GM23338 (cell line): ENCODE results near the gene CLEC3B. TPM values are rescaled to one million over a fixed set of nuclear protein-coding genes. Genes with fewer than 3 reads are reported as not detected.

ENCODE experiments used
- ATAC-seq: fragments of 200-7000 bp; cut with Tn5 transposase; 3 replicates; pipeline ENCODE4 v1.9.1; 2020
- DNase-seq: peaks from one replicate; pipeline ENCODE4 v3.0.0-alpha.2; 2015; ENCODE audit warnings: low spot score
- H2AFZ ChIP-seq: fragments of 200-600 bp; sonication (generic); 2 replicates; pipeline ENCODE4 v1.8.0; 2016; ENCODE audit warnings: antibody characterized with exemption, mild to moderate bottlenecking, moderate library complexity
- H3F3A ChIP-seq: fragments of 200-600 bp; sonication (generic); replicated peaks from 2 replicates; pipeline ENCODE4 v1.8.0; 2017; ENCODE audit warnings: antibody characterized with exemption, mixed run types, low read depth
- H3K27ac ChIP-seq: fragments of 200-600 bp; sonication (generic); 2 replicates; pipeline ENCODE4 v1.6.1; 2016; ENCODE audit warnings: low read depth
- H3K27me3 ChIP-seq: fragments of 200-600 bp; sonication (generic); 2 replicates; pipeline ENCODE4 v1.8.0; 2016; ENCODE audit warnings: mild to moderate bottlenecking, mixed run types, moderate library complexity; ENCODE audit not compliant: insufficient read depth
- H3K36me3 ChIP-seq: fragments of 200-600 bp; sonication (generic); 2 replicates; pipeline ENCODE4 v1.8.0; 2016; ENCODE audit warnings: mild to moderate bottlenecking; ENCODE audit not compliant: insufficient read depth
- H3K4me1 ChIP-seq: fragments of 200-600 bp; sonication (generic); 2 replicates; pipeline ENCODE4 v1.8.0; 2016; ENCODE audit warnings: mild to moderate bottlenecking, moderate library complexity; ENCODE audit not compliant: insufficient read depth
- H3K4me2 ChIP-seq: fragments of 200-600 bp; sonication (generic); 2 replicates; pipeline ENCODE4 v1.7.1; 2017; ENCODE audit warnings: mixed run types
- H3K4me3 ChIP-seq: fragments of 200-600 bp; sonication (generic); 2 replicates; pipeline ENCODE4 v1.6.1; 2016; ENCODE audit warnings: mixed run types
- H3K79me2 ChIP-seq: fragments of 200-600 bp; sonication (generic); replicated peaks from 2 replicates; pipeline ENCODE4 v1.8.0; 2017; ENCODE audit warnings: mild to moderate bottlenecking; ENCODE audit not compliant: insufficient read depth
- H3K9me2 ChIP-seq: fragments of 200-600 bp; sonication (generic); 2 replicates; pipeline ENCODE4 v1.8.0; 2017; ENCODE audit not compliant: insufficient read depth
- H4K20me1 ChIP-seq: fragments of 200-600 bp; sonication (generic); replicated peaks from 2 replicates; pipeline ENCODE4 v1.8.0; 2017; ENCODE audit warnings: mild to moderate bottlenecking; ENCODE audit not compliant: insufficient read depth
- H3K27ac Mint-ChIP-seq: 2 replicates; pipeline ENCODE4 v1.8.0; 2020; ENCODE audit warnings: inconsistent platforms, mild to moderate bottlenecking, moderate library complexity, mixed read lengths
- H3K27me3 Mint-ChIP-seq: 3 replicates; pipeline ENCODE4 v1.8.0; 2022; ENCODE audit warnings: low read depth, mild to moderate bottlenecking, moderate library complexity, mixed read lengths, inconsistent platforms; ENCODE audit not compliant: insufficient read depth, poor library complexity
- H3K36me3 Mint-ChIP-seq: 3 replicates; pipeline ENCODE4 v1.8.0; 2021; ENCODE audit warnings: low read depth, mild to moderate bottlenecking, inconsistent platforms, moderate library complexity, mixed read lengths
- H3K4me1 Mint-ChIP-seq: 3 replicates; pipeline ENCODE4 v1.8.0; 2020; ENCODE audit warnings: mild to moderate bottlenecking, inconsistent platforms, mixed read lengths
- H3K4me3 Mint-ChIP-seq: 3 replicates; pipeline ENCODE4 v1.8.0; 2021; ENCODE audit warnings: moderate library complexity, mild to moderate bottlenecking, inconsistent platforms, mixed read lengths
- H3K9me3 Mint-ChIP-seq: 3 replicates; pipeline ENCODE4 v1.8.0; 2020; ENCODE audit warnings: moderate library complexity, mild to moderate bottlenecking, inconsistent platforms, mixed read lengths
- CREB1 ChIP-seq: fragments of 250-450 bp; sonication (Bioruptor Pico); IDR thresholded peaks from 2 replicates; pipeline ENCODE4 v1.5.0; 2020; ENCODE audit warnings: low read depth, mild to moderate bottlenecking, moderate library complexity
- ETS1 ChIP-seq: IDR thresholded peaks from 2 replicates; pipeline ENCODE4 v1.6.1; 2016; ENCODE audit warnings: antibody characterized with exemption
- EZH2 ChIP-seq: fragments of 200-600 bp; sonication (generic); IDR thresholded peaks from one replicate; pipeline ENCODE4 v1.8.0; 2017; ENCODE audit warnings: antibody characterized with exemption, mild to moderate bottlenecking, low read depth; ENCODE audit not compliant: unreplicated experiment
- EZH2phosphoT487 ChIP-seq: fragments of 200-600 bp; sonication (generic); IDR thresholded peaks from one replicate; pipeline ENCODE4 v1.8.1; 2018; ENCODE audit warnings: antibody characterized with exemption; ENCODE audit not compliant: unreplicated experiment
- JUNB ChIP-seq: IDR thresholded peaks from one replicate; pipeline ENCODE4 v1.6.1; 2016; ENCODE audit warnings: antibody characterized with exemption; ENCODE audit not compliant: unreplicated experiment
- NANOG ChIP-seq: IDR thresholded peaks from 2 replicates; pipeline ENCODE4 v1.6.1; 2016; ENCODE audit warnings: antibody characterized with exemption, borderline replicate concordance
- ZNF331 ChIP-seq: fragments of 250-450 bp; sonication (Bioruptor Pico); IDR thresholded peaks from 2 replicates; pipeline ENCODE4 v1.5.0; 2020; ENCODE audit warnings: low read depth, mild to moderate bottlenecking, moderate library complexity
- polyA plus RNA-seq: library from polyadenylated mRNA; unstranded; fragments of >200 nt; fragmentation: Nextera tagmentation; extraction: Ambion mirVana; gene quantifications from 2 replicates; pipeline ENCODE4 v1.2.1, GENCODE V29; 2016
- total RNA-seq: library from RNA; depleted of rRNA; stranded (reverse); fragments of >200 nt; shearing (Covaris generic); gene quantifications from 2 replicates; pipeline ENCODE4 v1.2.3, GENCODE V29; 2014
- TF ChIP-seq, protein P1 (sequence below): IDR thresholded peaks from one replicate; pipeline ENCODE4 v1.6.1; 2018; ENCODE audit warnings: antibody characterized with exemption; ENCODE audit not compliant: unreplicated experiment

CLEC3B gene
- total and polyA plus RNA-seq, 2 experiments from 2014 or later: not detected

DNA sequence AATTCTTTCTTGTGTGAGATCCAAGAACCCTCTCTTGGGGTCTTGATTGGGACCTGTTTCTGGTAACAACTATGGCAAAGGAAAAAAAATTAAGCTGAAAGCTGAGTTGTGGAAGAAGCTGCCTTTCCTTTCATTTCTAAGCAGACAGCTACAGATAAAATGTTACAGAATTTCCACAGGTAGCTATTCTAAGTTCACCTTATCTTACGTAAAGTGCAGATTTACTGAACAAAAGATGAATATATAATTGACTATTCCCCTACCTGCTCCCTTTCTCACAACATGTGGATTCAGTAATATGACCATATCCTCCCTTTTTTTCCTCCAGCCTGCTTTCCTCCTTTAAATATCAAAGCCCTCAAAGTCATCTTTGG lies 36.6 kb downstream of the CLEC3B start (continued):
- TF ChIP-seq ETS1 (no peak), EZH2 (no peak), NANOG (no peak)

GRCh38 chr3:45064512-45065372 lies 38.6 kb downstream of the CLEC3B start:
- Mint-ChIP-seq H3K27ac (no peak overlapping the region), H3K27me3 (peaks cover 14% of the 10 kb centered on the region), H3K9me3 (no peaks in the 10 kb centered on the region; the same call in 2 of the 3 replicates), H3K36me3 (no peaks in the 10 kb centered on the region), H3K4me3 (no peak overlapping the region), H3K4me1 (peaks cover 20% of the 10 kb centered on the region; the same call in 2 of the 3 replicates)
- Histone ChIP-seq H3K27me3 (peaks cover 18% of the 10 kb centered on the region), H3F3A (no peaks in the 10 kb centered on the region), H3K4me3 (no peak overlapping the region), H3K79me2 (no peaks in the 10 kb centered on the region), H4K20me1 (no peaks in the 10 kb centered on the region), H3K36me3 (no peaks in the 10 kb centered on the region), H3K4me1 (peaks cover 13% of the 10 kb centered on the region), H2AFZ (no peak overlapping the region), H3K27ac (no peak overlapping the region), H3K9me2 (no peaks in the 10 kb centered on the region), H3K4me2 (no peak overlapping the region)
- ATAC-seq (no peak), DNase-seq (no peak)
- TF ChIP-seq, protein P1, sequence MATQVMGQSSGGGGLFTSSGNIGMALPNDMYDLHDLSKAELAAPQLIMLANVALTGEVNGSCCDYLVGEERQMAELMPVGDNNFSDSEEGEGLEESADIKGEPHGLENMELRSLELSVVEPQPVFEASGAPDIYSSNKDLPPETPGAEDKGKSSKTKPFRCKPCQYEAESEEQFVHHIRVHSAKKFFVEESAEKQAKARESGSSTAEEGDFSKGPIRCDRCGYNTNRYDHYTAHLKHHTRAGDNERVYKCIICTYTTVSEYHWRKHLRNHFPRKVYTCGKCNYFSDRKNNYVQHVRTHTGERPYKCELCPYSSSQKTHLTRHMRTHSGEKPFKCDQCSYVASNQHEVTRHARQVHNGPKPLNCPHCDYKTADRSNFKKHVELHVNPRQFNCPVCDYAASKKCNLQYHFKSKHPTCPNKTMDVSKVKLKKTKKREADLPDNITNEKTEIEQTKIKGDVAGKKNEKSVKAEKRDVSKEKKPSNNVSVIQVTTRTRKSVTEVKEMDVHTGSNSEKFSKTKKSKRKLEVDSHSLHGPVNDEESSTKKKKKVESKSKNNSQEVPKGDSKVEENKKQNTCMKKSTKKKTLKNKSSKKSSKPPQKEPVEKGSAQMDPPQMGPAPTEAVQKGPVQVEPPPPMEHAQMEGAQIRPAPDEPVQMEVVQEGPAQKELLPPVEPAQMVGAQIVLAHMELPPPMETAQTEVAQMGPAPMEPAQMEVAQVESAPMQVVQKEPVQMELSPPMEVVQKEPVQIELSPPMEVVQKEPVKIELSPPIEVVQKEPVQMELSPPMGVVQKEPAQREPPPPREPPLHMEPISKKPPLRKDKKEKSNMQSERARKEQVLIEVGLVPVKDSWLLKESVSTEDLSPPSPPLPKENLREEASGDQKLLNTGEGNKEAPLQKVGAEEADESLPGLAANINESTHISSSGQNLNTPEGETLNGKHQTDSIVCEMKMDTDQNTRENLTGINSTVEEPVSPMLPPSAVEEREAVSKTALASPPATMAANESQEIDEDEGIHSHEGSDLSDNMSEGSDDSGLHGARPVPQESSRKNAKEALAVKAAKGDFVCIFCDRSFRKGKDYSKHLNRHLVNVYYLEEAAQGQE: no peak
- TF ChIP-seq JUNB: no peak
- TF ChIP-seq EZH2phosphoT487: no peak
- no peak for TF ChIP-seq NANOG
- no peak for TF ChIP-seq CREB1 (CRISPR knock-in tag)
- no peak for TF ChIP-seq ETS1
- TF ChIP-seq ZNF331 (CRISPR knock-in tag): no peak
